ENCODE results near the gene MYOF.
A peak's percentile ranks its signal among the peaks of the same experiment; 100 is the strongest.

MYOF gene

GRCh38 chr10:93408783-93409182, 73.4 kb downstream of the MYOF start:
- Histone ChIP-seq H3K27me3 (replicated peaks) (no peaks in the 10 kb centered on the region), H3K27ac (no peak overlapping the region), H3K4me3 (ENCODE audit: low read depth, low read length) (no peak overlapping the region), H3K36me3 (replicated peaks) (peaks cover 65% of the 10 kb centered on the region)
- in situ Hi-C loops (cut with HindIII; ENCODE audit: low pct_ligation_motif_present, low sequenced_read_pairs): no loop called here
- no peak for DNase-seq
- TF ChIP-seq, protein P1, sequence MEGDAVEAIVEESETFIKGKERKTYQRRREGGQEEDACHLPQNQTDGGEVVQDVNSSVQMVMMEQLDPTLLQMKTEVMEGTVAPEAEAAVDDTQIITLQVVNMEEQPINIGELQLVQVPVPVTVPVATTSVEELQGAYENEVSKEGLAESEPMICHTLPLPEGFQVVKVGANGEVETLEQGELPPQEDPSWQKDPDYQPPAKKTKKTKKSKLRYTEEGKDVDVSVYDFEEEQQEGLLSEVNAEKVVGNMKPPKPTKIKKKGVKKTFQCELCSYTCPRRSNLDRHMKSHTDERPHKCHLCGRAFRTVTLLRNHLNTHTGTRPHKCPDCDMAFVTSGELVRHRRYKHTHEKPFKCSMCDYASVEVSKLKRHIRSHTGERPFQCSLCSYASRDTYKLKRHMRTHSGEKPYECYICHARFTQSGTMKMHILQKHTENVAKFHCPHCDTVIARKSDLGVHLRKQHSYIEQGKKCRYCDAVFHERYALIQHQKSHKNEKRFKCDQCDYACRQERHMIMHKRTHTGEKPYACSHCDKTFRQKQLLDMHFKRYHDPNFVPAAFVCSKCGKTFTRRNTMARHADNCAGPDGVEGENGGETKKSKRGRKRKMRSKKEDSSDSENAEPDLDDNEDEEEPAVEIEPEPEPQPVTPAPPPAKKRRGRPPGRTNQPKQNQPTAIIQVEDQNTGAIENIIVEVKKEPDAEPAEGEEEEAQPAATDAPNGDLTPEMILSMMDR (IDR thresholded peaks at IDR 0.05; ENCODE audit: low read depth, low read length, missing control alignments): no peak

- TF ChIP-seq, protein P1 (IDR thresholded peaks at IDR 0.05; ENCODE audit: low read depth, low read length, missing control alignments): no peak
- Histone ChIP-seq H3K4me3 (ENCODE audit: low read depth, low read length) (no peak overlapping the region), H3K27me3 (replicated peaks) (no peaks in the 10 kb centered on the region), H3K36me3 (replicated peaks) (peaks cover 68% of the 10 kb centered on the region), H3K27ac (peak overlapping the region; percentile 38)
- in situ Hi-C loops (cut with HindIII; ENCODE audit: low pct_ligation_motif_present, low sequenced_read_pairs): no loop called here
- peak; percentile 41 for DNase-seq
Observed at GRCh38 chr10:93406364-93407145, 75.6 kb downstream of the MYOF start.

DNA sequence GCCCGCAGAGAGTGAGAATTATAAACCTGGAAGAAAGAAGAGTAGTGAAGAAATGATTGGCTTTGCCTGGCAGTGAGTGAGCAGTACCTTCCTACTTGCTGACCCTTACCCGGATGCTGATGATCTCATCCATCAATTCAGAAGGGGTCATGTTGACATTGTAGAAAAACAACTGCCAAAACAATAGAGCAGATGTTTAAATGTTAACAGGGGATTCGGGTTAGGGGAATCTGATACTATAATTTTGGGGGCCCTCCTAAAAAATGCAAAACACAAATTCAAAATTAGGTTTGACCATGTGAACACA, 78.1 kb downstream of the MYOF start:
- H3K27ac ChIP-seq: peak overlapping the region; percentile 32
- no peak for DNase-seq
- H3K27me3 ChIP-seq (replicated peaks): no peaks in the 10 kb centered on the region
- TF ChIP-seq, protein P1 (IDR thresholded peaks at IDR 0.05; ENCODE audit: low read depth, low read length, missing control alignments): no peak
- H3K36me3 ChIP-seq (replicated peaks): peaks cover 67% of the 10 kb centered on the region
- in situ Hi-C loops (cut with HindIII; ENCODE audit: low pct_ligation_motif_present, low sequenced_read_pairs): no loop called here
- H3K4me3 ChIP-seq (ENCODE audit: low read depth, low read length): no peak overlapping the region

GRCh38 chr10:93403152-93404047, 78.7 kb downstream of the MYOF start:
- DNase-seq: no peak
- no peaks in the 10 kb centered on the region for H3K27me3 ChIP-seq (replicated peaks)
- in situ Hi-C loops (cut with HindIII; ENCODE audit: low pct_ligation_motif_present, low sequenced_read_pairs): no loop called here
- TF ChIP-seq, protein P1 (IDR thresholded peaks at IDR 0.05; ENCODE audit: low read depth, low read length, missing control alignments): no peak
- H3K36me3 ChIP-seq (replicated peaks): peaks cover 67% of the 10 kb centered on the region
- H3K27ac ChIP-seq: peak overlapping the region; percentile 59
- H3K4me3 ChIP-seq (ENCODE audit: low read depth, low read length): no peak overlapping the region

GRCh38 chr10:93402192-93402591, 79.9 kb downstream of the MYOF start:
- TF ChIP-seq, protein P1 (IDR thresholded peaks at IDR 0.05; ENCODE audit: low read depth, low read length, missing control alignments): no peak
- Histone ChIP-seq H3K4me3 (ENCODE audit: low read depth, low read length) (no peak overlapping the region), H3K27me3 (replicated peaks) (no peaks in the 10 kb centered on the region), H3K27ac (no peak overlapping the region), H3K36me3 (replicated peaks) (peaks cover 71% of the 10 kb centered on the region)
- in situ Hi-C loops (cut with HindIII; ENCODE audit: low pct_ligation_motif_present, low sequenced_read_pairs): no loop called here
- no peak for DNase-seq

Measured in brain microvascular endothelial cell (primary cell).